ENCODE results near the gene OSBPL3.

OSBPL3 gene

GRCh38 chr7:24951441-24951980 is 28.5 kb downstream of the OSBPL3 start:
- no peak for TF ChIP-seq CTCF (IDR thresholded peaks at IDR 0.05; ENCODE audit: low read depth, low read length)
- no peak for DNase-seq (ENCODE audit: extremely low read depth, low read depth)

GRCh38 chr7:24949884-24950283 is 30.1 kb downstream of the OSBPL3 start:
- TF ChIP-seq CTCF (IDR thresholded peaks at IDR 0.05; ENCODE audit: low read depth, low read length): no peak
- DNase-seq (ENCODE audit: extremely low read depth, low read depth): no peak

- no peak for TF ChIP-seq CTCF (IDR thresholded peaks at IDR 0.05; ENCODE audit: low read depth, low read length)
- DNase-seq (ENCODE audit: extremely low read depth, low read depth): no peak
Measured at GRCh38 chr7:24948739-24949138, 31.2 kb downstream of the OSBPL3 start.

- no peak for DNase-seq (ENCODE audit: extremely low read depth, low read depth)
- TF ChIP-seq CTCF (IDR thresholded peaks at IDR 0.05; ENCODE audit: low read depth, low read length): no peak
Measured at GRCh38 chr7:24946467-24946866, 33.5 kb downstream of the OSBPL3 start.

GRCh38 chr7:24945899-24946298 is 34.1 kb downstream of the OSBPL3 start:
- DNase-seq (ENCODE audit: extremely low read depth, low read depth): no peak
- no peak for TF ChIP-seq CTCF (IDR thresholded peaks at IDR 0.05; ENCODE audit: low read depth, low read length)

GRCh38 chr7:24943096-24943948 is 36.7 kb downstream of the OSBPL3 start:
- no peak for DNase-seq (ENCODE audit: extremely low read depth, low read depth)
- no peak for TF ChIP-seq CTCF (IDR thresholded peaks at IDR 0.05; ENCODE audit: low read depth, low read length)

GRCh38 chr7:24942226-24942625 is 37.8 kb downstream of the OSBPL3 start:
- DNase-seq (ENCODE audit: extremely low read depth, low read depth): no peak
- TF ChIP-seq CTCF (IDR thresholded peaks at IDR 0.05; ENCODE audit: low read depth, low read length): no peak
